Activated T-cell treated with anti-CD3 and anti-CD28 coated beads for 4 hours (primary cell): ENCODE results near the gene TSPAN4.

Source experiments
- DNase-seq: peaks from one replicate; pipeline ENCODE4 v3.0.0-alpha.2; 2020

Gene TSPAN4, protein sequence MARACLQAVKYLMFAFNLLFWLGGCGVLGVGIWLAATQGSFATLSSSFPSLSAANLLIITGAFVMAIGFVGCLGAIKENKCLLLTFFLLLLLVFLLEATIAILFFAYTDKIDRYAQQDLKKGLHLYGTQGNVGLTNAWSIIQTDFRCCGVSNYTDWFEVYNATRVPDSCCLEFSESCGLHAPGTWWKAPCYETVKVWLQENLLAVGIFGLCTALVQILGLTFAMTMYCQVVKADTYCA

DNA sequence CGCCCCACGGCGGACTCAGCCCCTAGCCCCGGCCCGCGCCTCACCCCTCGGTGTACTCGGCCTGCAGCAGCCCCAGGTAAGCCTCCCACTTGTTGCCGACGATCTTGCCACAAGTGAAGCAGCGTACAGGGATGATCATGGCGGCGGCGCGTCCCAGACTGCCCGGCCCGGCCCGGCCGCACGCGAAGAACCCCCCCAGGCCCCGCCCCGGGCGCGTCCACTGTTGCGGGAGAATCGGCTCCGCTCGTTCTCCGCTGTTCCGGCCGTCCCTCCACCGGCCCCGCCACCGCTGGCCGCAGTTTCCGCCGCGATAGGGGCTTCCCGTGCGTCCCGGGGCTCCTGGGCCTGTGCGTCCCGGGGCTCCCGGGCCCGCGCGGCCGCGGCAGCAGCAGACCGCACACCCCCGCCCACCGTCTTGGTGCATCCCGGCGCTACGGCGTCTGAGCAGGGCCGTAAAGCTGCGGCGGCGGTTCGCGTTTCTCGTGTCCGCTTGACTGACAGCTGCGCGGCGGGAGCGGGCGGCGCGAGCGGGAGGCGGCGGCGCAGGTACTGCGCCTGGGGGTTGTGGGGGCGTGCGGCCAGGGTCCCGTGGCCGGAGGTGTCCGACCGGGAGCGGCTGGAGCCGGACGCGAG is at the start of gene TSPAN4, which contains the start of gene POLR2L:
TSS of gene TSPAN4 (plus strand) at position 483 of the 633 bp plus-strand sequence. CDS start 7,453 bp downstream, outside the sequence.
TSS of gene POLR2L (minus strand) at position 160 of the 633 bp plus-strand sequence. CDS start at position 139, 21 bp downstream.
- peak; percentile 86 for DNase-seq

DNA sequence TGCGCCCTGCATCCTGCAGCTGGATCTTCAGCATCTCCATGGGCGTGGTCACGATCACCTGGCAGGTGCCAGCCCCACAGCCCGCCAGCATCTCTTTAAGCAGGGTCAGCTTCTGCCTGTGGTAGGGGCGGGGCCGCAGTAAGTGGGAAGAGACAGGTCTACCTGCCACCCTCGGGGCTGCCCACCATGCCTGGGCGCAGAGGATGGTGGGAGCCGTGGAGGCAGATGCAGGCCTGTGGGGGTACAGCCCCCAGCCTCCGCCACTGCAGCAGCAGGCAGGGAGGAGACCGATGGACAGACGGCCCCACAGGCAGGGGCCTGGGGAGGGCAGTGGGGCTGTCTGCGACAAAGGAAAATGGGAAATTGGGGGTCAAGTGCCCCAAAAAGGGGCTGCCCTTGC is 49.8 kb upstream of the TSPAN4 start:
- no peak for DNase-seq

DNA sequence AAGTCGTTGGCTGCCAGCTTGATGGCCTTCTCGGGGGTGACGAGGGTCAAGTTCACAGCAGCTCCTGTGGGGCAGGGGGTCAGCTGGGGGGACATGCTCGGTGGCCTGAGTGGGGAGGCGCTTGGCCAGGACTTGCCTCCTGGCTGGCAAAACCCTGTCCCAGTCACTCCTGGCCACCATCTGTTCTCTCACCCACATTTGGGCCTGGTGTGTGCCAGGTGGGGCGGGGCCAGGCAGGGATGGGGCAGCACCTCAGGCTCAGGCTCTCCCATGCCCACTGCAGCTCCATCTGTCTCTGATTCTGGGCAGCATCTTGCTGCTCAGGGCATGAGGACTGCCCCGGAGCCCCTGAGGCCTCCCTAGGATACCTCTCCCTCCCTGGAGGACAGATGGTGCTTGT is 49.1 kb upstream of the TSPAN4 start:
- no peak for DNase-seq

DNA sequence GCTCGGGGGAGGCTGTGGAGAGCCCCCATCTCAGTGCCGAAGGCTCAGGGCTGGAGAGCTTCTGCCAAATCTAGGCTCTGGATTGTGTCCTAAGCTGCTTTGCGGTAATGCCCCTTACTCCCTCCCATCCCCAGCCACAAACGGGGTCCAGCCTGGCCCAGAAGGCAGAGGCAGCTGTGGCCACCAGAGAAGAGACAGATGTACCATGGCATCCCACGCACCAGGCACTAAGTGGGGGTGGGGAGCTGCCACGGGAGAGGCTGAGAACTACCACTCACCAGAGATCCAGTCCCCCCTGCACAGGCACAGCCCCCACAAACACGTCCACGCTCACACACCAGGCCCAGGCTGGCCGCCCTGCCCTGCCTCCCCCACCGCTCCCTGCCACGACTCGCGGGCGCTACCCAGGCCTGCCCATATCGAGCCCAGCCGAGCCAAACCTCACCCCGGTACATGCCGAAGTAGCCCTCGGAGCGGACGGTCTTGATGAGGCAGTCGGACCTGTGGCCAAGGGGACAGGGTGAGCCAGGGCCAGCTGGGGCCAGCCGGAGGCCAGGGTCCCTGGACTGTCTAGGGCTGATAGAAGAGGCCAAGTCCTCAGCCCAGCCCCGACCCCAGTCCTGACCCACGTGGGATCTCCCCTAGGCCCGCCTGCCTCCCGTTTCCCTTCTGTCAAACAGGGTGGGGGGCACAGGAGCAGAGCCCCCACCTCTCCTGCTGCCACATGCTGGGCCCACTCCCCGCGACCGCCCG is 48.5 kb upstream of the TSPAN4 start:
- DNase-seq: no peak

DNA sequence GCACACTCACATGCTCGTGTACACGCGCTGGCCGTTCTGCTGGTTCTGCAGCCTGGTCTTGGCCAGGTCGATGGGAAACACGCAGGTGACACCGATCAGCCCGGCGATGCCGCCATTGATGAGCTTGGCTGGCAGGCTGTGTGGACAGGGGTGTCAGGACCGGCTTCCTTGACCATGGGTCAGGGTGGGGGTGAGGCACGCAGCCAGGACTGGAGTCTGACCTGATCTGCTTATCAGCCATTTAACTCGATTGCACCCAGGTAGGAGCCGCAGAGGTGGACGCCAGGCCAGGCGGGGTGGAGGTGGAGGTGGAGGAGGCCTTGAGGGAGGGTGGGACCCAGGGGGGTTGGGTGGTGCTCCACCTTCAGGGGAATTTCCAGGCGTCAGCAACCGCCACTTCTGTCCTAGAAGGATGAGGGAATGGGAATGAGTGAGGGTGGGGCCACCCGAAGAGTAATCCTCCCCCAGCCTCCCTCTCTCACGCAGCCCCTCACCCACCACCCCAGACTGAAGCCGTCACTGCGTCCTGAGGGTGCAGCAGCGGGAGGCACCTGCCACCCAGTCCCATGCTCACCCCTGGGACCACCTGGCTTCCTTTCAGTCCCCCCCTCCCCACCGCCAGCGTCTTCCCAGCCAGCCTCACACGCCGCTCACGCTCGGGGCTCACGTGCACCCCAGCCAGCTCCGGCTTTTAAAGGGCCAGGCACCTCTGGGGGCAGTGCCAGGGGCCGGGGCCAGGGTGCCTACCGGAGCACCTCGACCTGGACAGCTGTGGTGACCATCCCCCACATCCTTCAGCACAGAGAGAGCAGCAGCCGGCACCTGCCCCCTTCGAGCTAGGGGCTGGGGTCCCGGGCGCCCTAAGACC is 47.7 kb upstream of the TSPAN4 start:
- no peak for DNase-seq

DNA sequence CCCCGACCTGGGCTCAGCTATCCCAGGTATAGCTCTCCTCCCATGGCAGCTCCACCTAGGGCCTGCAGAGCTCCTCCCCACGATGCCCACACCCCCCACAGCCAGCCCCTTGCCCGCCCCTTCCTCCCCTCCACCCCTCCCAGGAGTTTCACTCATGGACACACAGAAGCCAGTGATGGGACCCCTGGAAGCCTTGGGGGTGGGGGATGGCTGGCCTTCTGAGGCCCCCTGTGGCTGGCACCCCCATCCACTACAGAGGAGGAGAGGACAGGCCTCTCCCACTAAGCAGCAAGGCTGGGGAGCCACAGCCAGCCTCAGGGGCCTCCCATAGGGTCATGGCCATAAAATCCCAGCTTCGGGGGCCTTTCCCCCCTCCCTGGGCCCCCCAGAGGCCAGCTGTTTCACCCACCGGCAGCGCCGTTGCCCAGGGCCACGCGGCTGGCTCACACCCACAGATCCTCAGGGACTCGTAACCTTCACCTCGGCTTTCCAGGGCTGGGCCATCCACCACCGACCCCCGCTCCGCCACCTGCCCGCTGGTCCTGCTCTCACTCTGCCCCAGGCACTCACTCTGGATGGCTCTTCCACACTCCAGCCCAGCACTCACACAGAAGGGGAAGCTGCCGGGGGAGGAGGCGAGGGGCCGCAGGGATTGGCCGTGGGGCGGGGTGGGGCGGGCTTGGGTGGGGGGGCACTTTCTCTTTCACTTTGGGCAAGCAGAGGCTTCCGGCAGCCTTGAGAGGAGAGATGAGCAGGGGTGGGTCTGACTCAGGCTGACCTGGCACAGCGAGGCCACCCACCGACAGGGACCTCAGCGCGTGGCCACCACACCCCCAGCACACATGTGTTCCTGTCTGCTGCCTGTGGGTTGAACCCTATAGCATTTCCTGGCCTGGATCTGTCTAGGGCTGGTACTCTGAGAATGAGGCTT is 46.8 kb upstream of the TSPAN4 start:
- DNase-seq: peak; percentile 68

DNA sequence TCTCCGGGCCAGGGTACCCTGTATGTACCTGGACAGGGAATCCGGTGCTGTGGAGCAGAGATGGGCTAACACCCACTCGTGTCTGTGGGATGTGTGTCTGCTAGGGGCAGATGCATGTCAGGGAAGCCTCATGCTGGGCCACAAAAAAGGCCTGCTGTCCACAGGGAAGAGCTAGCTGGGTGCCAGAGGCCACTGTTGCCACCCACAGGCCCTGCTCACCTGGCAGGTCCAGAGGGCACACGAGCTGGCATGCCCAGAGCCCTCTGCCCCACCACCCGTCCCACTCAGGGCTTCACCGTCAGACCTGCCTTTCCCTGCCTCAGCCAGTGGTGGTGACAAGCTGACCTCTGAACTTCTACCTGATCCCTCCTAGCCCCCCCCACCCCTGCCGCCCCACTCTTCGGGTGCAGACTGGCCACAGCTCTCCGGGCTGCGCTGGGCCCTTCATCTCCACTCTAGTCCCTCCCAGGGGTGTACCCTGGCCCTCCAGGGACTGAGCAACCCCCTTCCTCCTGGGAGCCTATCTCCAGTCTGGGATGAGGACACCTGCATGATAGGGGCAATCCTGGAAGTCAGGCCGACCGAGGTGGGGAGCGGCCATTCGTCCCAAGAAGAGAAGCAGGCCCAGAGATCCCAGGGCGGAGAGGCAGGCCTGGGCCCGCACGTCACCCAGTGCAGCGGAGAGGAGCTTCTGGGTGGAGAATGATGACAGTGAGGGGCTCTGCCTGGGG is 45.9 kb upstream of the TSPAN4 start:
- no peak for DNase-seq

DNA sequence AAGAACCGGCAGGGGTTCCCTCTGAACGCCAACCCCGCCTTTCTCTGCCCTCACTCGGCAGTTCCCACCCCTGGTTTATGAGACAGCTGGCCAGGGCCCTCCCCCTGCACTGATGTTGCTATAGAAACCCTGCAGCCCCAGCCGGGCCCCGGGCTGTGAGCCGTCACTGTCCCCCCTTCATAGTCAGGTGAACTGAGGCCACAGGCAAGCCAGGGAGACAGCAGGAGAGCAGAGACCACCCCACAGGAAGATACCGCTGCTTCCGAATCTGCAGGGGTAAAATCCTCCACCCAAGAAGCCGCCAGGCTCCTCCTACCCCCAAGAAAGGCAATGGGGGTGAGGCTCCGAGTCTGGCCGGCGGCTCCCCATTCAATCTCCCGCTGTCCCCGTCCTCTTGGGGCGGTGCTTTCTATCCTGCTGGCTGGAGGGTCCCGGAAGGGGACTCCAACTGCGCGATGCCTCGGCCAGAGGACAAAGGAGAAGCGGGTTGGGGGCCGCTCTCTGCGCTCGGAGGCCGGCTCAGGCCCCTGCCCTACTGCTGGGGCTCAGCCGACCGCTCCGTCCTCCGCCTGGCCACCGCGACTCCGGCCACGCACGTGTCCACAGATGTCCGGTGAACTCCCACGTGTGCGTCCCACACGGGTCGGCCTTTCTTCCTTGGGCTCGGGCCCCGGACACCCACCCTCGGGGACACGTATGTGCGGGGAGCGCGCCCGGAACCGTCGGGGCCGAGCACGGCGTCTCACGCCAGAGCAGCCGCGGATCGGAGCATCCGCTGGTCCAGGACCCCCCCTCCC is 45.2 kb upstream of the TSPAN4 start:
- DNase-seq: peak; percentile 50

DNA sequence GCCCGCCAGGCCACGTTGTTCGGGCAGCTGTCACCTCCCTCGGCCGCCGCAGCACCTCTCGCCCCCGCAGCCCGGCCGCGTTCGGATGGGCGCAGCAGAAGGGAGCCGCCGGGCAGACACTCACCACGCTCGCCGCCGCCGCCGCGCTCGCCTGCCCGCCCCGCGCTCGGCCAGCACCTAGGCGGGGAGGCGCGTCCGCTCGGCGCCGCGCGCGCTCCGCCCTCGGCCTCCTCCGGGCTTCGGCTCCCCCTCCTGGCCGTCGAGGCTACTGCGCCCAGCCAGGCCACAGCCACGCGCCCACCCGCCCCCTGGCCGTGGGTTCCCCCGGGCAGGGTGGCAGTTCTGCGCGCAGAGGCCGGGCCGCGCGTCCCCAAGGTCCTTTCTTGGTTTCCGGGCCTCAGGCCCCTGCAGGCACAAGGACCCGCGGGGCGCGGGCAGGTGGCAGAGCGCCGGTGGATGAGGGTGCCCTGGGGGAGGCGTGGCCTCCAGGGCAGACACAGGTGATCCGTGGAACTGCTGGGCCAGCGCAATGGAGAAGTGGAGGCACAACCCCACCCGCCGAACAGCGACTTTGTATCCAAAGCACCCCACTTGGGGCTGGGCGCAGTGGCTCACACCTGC is 44.4 kb upstream of the TSPAN4 start, which contains the start of gene SLC25A22:
TSS of gene SLC25A22 (minus strand) at position 189 of the 621 bp plus-strand sequence. CDS start 3,275 bp downstream, outside the sequence.
- DNase-seq: peak; percentile 79

DNA sequence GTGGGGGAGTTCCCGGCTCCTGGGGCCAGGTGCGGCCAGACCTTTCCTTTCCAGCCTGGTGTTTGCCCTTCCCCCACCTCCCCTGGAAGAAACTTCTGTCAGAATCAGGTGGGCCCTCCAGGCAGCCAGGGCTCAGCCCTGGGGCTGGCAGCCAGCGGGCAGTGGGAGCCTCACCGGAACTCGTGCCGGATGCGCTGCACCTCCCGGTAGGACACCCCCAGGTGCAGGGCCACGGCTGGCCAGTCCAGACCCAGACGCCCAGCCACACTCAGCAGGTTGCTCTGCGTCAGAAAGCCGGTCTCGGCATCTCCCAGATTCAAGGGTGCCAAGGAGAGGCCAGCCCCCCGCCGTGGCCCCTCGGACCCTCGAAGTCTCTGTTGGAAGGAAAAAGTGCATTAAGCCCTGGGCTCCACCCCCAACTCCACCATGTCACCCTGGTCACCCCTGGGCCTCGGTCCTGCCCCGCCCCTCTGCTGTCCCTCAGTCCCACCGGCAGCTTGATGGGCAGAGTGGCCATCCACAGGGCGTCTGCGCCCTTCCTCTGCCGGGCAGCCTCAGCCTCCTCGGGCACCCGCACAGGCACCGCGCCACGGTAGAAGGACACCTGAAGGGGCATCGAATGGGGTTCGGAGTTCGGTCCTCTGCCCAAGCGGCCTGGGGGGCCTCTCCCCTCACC is 42.9 kb upstream of the TSPAN4 start:
- no peak for DNase-seq

DNA sequence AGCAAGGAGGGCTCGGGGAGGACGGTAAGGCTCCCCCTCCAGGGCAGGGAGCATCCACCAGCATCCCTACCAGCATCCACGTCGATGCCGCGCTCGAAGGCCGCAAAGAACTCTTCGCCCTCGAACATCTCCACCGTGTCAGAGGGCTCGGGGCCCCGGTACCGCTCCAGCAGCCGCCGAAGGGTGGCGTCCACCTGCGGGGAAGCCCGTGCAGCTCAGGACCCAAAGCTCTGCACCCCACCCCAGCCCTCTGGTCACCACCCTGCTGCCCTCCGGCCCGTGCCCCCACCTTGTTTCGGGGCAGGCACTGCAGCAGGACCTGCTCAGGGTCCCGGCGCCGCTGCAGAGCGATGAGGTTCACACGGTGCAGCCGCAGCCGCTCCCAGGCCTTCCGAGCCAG is 42.2 kb upstream of the TSPAN4 start:
- no peak for DNase-seq

DNA sequence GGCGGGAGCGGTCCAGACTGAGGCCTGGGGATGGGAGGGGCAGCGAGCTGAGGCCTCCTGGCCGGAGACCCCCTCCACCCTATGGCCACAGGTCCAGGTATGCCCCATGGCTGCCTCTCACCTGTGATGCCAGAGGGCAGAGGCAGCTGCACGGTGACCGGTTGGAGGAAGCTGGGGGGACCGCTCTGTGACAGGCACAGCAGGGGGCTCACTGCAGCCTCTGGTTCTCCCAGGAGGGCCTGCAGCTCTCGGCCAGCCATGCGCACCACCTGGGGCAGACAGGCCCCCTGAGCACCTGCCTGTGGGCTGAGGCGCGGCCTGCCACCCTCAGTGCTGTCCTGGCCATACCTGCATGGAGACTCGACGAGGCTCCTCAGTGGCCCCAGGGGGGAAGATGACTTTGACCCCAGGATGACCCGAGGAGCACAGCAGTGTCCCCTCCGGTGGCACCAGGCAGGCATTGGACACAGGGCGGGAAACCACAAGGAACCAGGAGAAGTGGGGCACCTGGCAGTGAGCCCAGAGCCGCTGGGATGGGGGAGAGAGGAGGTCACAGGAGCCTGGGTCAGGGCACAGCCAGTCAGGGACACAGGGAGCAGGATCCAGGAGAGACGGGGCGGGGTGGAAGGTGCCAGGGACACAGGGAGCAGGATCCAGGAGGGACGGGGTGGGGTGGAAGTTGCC is 41.4 kb upstream of the TSPAN4 start:
- no peak for DNase-seq

DNA sequence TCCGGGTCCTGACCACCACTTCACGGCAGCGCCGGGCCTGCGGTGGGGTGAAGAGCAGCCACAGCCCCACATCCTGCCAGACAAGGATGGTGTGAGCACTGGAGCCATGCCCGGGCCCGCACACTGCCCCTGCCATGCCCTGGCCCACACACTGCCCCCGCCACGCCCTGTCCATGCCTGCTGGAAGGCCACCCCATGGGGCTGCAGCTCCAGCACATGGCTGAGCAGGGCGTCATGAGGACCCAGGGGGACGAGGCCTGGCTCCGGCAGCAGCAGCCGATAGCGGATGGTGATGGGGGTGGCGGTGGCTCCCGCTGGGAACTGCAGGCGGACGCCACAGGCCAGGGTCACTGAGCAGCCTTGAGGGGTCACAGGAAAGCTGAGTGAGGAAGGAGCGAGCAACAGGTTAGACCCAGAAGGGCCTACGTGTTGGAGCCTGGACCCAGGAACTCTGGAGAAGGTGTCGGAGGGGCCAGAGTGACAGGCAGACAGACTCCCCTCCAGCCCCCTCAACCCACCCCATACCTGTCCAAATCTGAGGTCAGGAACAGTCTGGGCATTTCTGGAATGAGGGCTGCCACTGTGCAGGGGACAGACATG is 40.5 kb upstream of the TSPAN4 start:
- DNase-seq: no peak

DNA sequence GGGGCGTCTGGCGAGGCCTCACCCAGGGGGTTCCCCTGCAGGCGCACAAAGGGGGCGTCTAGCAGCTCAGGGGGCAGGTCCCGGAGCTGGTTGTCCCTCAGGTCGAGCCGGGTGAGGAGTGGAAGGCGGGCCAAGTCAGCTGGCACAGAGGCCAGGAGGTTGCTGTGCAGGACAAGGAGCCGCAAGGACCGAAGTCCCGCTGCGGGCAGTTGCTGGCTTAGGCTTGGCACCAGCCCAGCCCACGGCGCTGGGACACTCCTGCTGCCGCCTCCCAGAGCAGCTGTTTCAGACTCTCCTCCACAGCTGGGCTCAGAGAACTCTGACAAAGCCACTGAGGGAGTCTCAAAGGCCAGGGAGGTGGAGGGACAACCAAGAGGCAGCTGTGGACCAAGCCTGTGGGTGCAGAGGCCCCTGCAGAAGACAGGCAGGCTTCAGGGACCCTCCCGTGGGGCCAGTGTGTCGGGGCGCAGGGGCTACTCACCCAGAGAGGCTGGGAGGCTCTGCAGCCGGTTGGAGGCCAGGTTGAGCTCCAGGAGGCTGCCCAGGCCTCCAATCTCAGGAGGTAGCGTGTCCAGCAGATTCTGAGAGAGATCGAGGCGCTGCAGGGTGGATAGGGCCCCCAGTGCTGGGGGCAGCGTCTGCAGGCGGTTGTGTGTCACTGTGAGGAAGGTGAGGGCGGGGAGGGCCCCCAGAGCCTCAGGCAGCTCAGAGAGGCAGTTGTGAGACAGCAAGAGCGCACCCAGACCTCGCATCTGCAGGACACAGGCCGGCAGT is 39.8 kb upstream of the TSPAN4 start:
- no peak for DNase-seq

DNA sequence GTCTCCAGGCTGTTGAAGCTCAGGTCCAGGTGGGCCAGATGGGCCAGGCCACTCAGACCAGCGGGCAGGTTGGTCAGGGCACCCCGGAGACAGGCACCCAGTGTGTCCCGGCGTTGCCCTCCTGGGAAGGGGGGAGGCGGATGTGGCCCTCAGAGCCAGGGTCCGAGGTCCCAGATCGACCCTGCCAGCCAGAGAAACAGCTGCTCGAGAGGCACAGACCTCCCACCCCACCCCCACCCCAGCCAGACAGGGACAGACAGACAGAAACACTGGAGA is 39.2 kb upstream of the TSPAN4 start:
- DNase-seq: no peak

DNA sequence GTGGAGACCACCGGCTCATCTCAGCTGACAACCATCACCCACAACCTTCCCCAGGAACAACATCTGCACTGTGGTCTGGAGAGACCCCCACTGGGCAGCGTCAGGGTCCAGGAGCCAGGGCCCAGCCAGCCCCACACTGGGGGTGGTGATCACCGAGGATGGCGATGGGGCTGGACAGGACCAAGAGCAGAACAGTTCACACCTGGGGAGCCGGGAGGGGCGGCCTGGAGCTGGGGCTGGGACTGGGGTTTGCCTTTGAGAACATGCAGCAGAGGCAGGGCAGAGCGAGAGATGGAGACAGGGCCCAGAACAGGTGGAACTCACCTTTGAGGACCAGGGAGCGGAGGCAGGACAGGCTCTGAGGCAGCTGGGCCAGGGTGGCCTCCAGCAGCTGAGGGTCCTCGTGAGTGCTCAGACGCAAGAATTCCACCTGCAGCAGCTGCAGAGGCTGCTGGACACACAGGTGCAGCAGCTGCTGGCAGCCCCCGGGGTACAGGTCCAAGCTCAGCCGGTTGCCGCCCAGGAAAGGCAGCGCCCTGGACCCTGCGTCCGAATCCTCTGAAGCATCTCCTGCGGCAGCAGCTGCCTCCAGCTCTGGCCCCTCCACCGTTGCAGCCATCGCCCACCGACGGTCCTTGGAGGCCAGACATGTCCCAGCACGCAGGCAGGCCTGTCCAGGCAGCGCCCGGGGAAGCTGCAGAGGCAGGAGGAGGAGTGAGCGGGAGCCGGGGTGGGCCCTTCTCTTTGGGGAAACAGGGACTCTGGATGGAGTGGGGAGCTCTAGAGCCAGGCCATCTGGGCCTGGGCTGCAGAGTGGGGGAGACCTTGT is 38.7 kb upstream of the TSPAN4 start:
- no peak for DNase-seq

DNA sequence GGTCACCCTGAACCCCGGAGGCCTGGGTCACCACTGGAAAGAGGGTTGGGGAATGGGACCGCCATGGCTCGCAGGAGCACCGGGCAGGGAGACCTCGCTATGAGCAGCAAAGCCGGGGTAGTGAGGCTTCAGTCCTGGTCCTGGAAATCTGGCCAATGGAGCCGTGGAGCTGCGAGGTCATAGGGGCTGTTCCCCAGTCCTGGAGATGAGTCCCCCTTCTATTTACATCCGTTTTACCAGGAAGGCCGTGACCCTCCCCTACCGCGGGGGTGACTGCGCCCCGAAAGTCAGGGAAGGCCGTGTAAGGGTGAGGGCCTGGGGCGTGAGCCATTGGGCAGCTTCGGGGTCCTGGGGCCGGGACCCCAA is 38.1 kb upstream of the TSPAN4 start:
- no peak for DNase-seq
